HK-2 (cell line): ENCODE results near the gene GALC.
"Not testable (repeated sequence)": the region's sequence is repeated elsewhere in the genome, so short reads cannot be mapped to it uniquely, and the experiment has no call there.

Experiments
- DNase-seq: peaks from one replicate; pipeline ENCODE4 v3.0.0-alpha.2; 2018; ENCODE audit not compliant: unreplicated experiment

The GALC gene

GRCh38 chr14:87992718-87993628, at the start of gene GALC:
GALC (minus strand) TSS chr14:87993182; CDS start chr14:87993164, 18 bp downstream.
- DNase-seq, result no peak

DNA sequence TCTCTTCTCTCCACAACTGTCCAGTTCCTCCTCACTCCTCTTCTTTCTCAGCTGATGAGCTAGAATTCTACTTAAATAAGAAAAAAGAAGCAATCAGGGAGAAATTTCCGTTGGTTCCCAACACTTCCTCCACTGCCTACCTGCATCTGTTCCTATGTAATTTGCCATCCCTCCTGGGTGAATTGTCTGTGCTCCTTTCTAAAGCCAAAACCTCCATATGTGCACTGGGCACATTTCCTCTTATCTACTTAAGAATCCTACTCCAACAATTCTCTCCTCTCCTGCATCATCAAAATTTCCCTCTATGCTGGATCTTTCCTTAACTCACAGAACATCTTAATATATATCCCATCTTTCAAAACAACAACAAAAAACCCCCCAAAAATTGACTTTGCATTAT, 47.2 kb upstream of the GALC start:
- no peak for DNase-seq

- no peak for DNase-seq
Observed at GRCh38 chr14:88039197-88039596, 46.2 kb upstream of the GALC start.

DNA sequence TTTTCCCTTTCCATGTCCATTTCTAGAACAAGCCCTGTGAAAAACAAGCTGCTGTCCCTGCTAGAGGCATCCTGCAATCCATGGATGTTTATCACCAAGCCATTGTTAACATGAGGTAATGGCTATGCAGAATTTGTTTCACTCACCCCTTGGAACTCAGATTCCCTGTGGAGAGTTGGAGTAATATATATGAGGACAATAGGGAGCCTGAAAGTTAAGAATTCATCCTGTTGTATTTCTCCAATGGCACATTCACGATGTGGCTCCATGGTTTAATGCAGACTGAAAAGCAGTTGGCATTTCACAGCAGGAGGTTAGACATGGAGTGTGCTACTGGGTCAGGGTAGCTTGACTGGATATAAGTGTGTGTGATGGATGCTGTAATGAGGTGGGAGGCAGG, 44.3 kb upstream of the GALC start:
- DNase-seq, result no peak

GRCh38 chr14:88036422-88036821, 43.4 kb upstream of the GALC start:
- no peak for DNase-seq

DNA sequence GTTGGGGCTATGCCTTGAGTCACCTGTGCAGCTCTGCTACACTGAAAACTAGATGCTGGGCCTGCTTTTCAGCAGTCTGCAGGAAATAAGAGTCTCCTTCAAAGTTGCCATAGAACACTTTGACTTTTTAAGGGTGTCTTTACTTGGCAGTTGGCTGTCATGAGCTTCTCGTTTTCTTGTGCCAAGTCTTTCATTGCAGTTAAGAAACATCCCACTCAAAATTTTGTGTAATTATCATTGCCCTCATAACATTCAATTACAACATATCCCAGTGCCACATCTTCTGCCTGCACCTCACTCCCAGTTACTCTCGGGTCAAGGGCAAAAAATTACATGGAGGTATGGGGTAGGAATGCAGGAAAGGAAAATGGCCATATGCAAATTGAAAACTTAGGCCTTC, 41.1 kb upstream of the GALC start:
- DNase-seq, result no peak

GRCh38 chr14:88032373-88032772, 39.4 kb upstream of the GALC start:
- DNase-seq, result no peak

- DNase-seq, result no peak
Observed at GRCh38 chr14:88030892-88031291, 37.9 kb upstream of the GALC start.

- DNase-seq, result no peak
Observed at GRCh38 chr14:88030079-88030478, 37.1 kb upstream of the GALC start.

GRCh38 chr14:88029500-88029899, 36.5 kb upstream of the GALC start:
- no peak for DNase-seq

GRCh38 chr14:88026890-88027289, 33.9 kb upstream of the GALC start:
- no peak for DNase-seq

- no peak for DNase-seq
Observed at GRCh38 chr14:88025313-88025712, 32.3 kb upstream of the GALC start.

GRCh38 chr14:88024252-88025086, 31.5 kb upstream of the GALC start:
- DNase-seq, result not testable (repeated sequence)

DNA sequence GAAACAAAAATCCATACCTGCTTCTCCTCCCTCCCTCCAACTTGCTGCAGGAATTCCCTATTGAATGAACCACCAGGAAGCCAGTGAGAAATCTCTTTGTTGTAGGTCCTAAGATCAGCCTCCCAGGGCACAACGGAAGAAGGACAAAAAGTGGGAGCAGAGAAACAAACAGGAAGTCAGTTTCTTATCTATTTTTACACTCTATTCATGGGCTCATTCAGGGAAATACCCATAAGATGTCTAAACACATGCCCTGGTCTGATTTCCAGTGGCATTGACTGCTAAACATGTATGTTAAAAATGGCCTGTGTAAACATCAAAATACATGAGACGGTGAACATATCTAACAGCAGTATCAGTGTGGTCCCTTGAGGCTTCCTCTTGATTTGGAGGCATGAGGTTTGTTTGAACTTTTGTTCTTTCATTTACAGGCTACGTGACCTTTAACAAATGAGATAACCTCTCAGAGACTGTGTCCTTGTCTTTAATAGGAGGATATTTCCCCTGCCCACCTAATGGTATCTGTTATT, 30.7 kb upstream of the GALC start:
- no peak for DNase-seq

- no peak for DNase-seq
Observed at GRCh38 chr14:88017535-88017934, 24.6 kb upstream of the GALC start.

- no peak for DNase-seq
Observed at GRCh38 chr14:88016768-88017167, 23.8 kb upstream of the GALC start.

GRCh38 chr14:88013750-88014349, 20.9 kb upstream of the GALC start:
- peak; percentile 39 for DNase-seq

- no peak for DNase-seq
Observed at GRCh38 chr14:88012495-88012894, 19.5 kb upstream of the GALC start.

DNA sequence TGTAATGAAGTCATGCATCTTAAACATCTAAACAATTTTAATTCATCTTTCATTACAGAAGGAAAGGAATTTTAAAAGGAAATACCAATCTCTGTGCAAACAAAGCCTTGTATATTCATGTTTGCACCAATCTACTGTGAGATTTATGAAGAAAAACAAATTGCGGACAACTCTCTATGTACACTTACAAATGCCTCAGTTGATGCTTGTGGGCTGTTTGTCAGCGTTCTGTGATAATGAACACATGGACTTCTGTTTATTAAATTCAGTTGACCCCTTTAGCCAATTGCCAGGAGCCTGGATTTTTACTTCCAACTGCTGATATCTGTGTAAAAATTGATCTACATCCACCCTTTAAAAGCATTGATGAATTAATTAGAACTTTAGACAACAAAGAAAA, 17.3 kb upstream of the GALC start:
- DNase-seq, result no peak

DNA sequence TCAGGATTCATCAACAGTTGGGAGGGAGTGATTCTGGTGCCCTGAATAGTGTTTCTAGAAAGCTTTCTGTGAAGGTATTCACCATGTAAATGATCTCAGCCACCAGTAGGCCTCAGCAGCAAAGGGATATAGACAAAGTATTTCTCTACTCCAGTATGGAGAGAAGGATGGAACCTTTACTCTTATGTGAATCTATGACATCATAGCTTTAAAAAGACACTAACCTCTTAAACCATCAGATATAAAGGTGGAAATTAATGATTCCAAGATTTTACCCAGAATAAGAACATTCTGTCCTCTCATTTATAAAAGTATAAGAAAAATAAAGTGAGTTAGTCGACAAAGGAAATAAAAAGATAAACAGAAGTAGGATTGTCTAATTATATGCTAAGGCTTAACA, 16.5 kb upstream of the GALC start:
- DNase-seq, result no peak

- DNase-seq, result no peak
Observed at GRCh38 chr14:88008039-88008742, 15.2 kb upstream of the GALC start.

DNA sequence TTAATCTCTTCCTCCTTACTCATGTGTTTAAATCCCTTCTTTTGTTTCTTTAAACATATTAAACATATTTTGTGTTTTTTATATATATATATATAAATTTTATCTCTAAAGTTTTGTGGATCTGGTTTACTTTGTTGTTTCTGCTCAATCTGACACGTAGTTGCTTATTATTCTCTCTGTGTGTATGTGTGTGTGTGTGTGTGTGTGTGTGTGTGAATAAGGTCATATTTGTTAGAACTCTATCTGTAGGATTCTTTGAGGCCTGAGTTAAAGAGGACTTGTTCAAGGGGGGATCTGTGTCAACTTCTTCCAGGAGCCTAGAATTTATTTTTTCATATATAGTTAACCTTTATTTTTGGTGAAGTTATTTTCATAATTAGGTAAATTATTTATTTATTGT, 14.6 kb upstream of the GALC start:
- no peak for DNase-seq
